ENCODE measurements around the gene INPP5A.
"Not testable (repeated sequence)": the region's sequence is repeated elsewhere in the genome, so short reads cannot be mapped to it uniquely, and the experiment has no call there.

INPP5A gene

GRCh38 chr10:132591166-132591971, 53.8 kb downstream of the INPP5A start:
- H3K27ac ChIP-seq: no peak overlapping the region
- DNase-seq (ENCODE audit: low read depth, low spot score): no peak

- no peak for DNase-seq (ENCODE audit: low read depth, low spot score)
- no peak overlapping the region for H3K27ac ChIP-seq
Measured at GRCh38 chr10:132592790-132593383, 55.3 kb downstream of the INPP5A start.

- DNase-seq (ENCODE audit: low read depth, low spot score): no peak
Measured at GRCh38 chr10:132593389-132593788, 55.8 kb downstream of the INPP5A start.

GRCh38 chr10:132593900-132594876, 56.6 kb downstream of the INPP5A start:
- no peak for DNase-seq (ENCODE audit: low read depth, low spot score)
- H3K27ac ChIP-seq: no peak overlapping the region

More at GRCh38 chr10:132593389-132593788, 55.8 kb downstream of the INPP5A start:
- H3K27ac ChIP-seq: no peak overlapping the region

- no peak for DNase-seq (ENCODE audit: low read depth, low spot score)
Measured at GRCh38 chr10:132595021-132595420, 57.4 kb downstream of the INPP5A start.

GRCh38 chr10:132595854-132596253, 58.3 kb downstream of the INPP5A start:
- no peak overlapping the region for H3K27ac ChIP-seq
- DNase-seq (ENCODE audit: low read depth, low spot score): no peak

More at GRCh38 chr10:132595021-132595420, 57.4 kb downstream of the INPP5A start:
- H3K27ac ChIP-seq: no peak overlapping the region

GRCh38 chr10:132596742-132597279, 59.2 kb downstream of the INPP5A start:
- no peak for DNase-seq (ENCODE audit: low read depth, low spot score)
- H3K27ac ChIP-seq: no peak overlapping the region

GRCh38 chr10:132597654-132598053, 60.1 kb downstream of the INPP5A start:
- no peak overlapping the region for H3K27ac ChIP-seq
- DNase-seq (ENCODE audit: low read depth, low spot score): no peak

- not testable (repeated sequence) for DNase-seq (ENCODE audit: low read depth, low spot score); H3K27ac ChIP-seq
Measured at GRCh38 chr10:132599023-132599618, 61.5 kb downstream of the INPP5A start.

GRCh38 chr10:132599732-132600131, 62.1 kb downstream of the INPP5A start:
- H3K27ac ChIP-seq: no peak overlapping the region
- no peak for DNase-seq (ENCODE audit: low read depth, low spot score)

- no peak for DNase-seq (ENCODE audit: low read depth, low spot score)
- no peak overlapping the region for H3K27ac ChIP-seq
Measured at GRCh38 chr10:132600416-132600815, 62.8 kb downstream of the INPP5A start.

- no peak for DNase-seq (ENCODE audit: low read depth, low spot score)
- no peak overlapping the region for H3K27ac ChIP-seq
Measured at GRCh38 chr10:132601567-132601966, 64.0 kb downstream of the INPP5A start.

- DNase-seq (ENCODE audit: low read depth, low spot score): no peak
- H3K27ac ChIP-seq: no peak overlapping the region
Measured at GRCh38 chr10:132602614-132603013, 65.0 kb downstream of the INPP5A start.

- DNase-seq (ENCODE audit: low read depth, low spot score): no peak
- H3K27ac ChIP-seq: no peak overlapping the region
Measured at GRCh38 chr10:132603851-132604533, 66.4 kb downstream of the INPP5A start.

GRCh38 chr10:132604686-132605085, 67.1 kb downstream of the INPP5A start:
- DNase-seq (ENCODE audit: low read depth, low spot score): no peak
- no peak overlapping the region for H3K27ac ChIP-seq

GRCh38 chr10:132605390-132605789, 67.8 kb downstream of the INPP5A start:
- no peak for DNase-seq (ENCODE audit: low read depth, low spot score)
- H3K27ac ChIP-seq: no peak overlapping the region

- DNase-seq (ENCODE audit: low read depth, low spot score): no peak
- no peak overlapping the region for H3K27ac ChIP-seq
Measured at GRCh38 chr10:132606031-132606491, 68.5 kb downstream of the INPP5A start.

- H3K27ac ChIP-seq: no peak overlapping the region
Measured at GRCh38 chr10:132606536-132607316, 69.1 kb downstream of the INPP5A start.

More at GRCh38 chr10:132606536-132607316, 69.1 kb downstream of the INPP5A start:
- DNase-seq (ENCODE audit: low read depth, low spot score): no peak
